Keratinocyte (primary cell): ENCODE results near the gene CR1L. TPM values are rescaled to one million over a fixed set of nuclear protein-coding genes. Genes with fewer than 3 reads are reported as not detected.

Experiments used
- DNase-seq: peaks from one replicate; pipeline ENCODE4 v3.0.0-alpha.2; 2011; ENCODE audit warnings: low read depth, missing footprints, low spot score
- FAIRE-seq: peaks from 2 replicates; lab custom pipeline; 2011; peaks lifted over from hg19 to GRCh38; lab: Jason Lieb, UNC
- H2AFZ ChIP-seq: 2 replicates; pipeline ENCODE4 v1.6.0; 2012; ENCODE audit warnings: low read length, control low read depth, inconsistent platforms; ENCODE audit not compliant: control insufficient read depth
- H3K27ac ChIP-seq: 2 replicates; pipeline ENCODE4 v1.5.1; 2011; ENCODE audit warnings: low read length; ENCODE audit not compliant: control insufficient read depth, insufficient read depth
- H3K27me3 ChIP-seq: 3 replicates; pipeline ENCODE4 v1.6.0; 2011; ENCODE audit warnings: low read length; ENCODE audit not compliant: control insufficient read depth, insufficient read depth; ENCODE audit errors: extremely low read depth
- H3K36me3 ChIP-seq, 2 experiments: 2 replicates in 1 of 2; 3 replicates in 1 of 2; pipeline ENCODE4 v1.5.1; 2011; ENCODE audit warnings: low read length in 2 of 2, mild to moderate bottlenecking in 1 of 2; ENCODE audit not compliant: control insufficient read depth in 2 of 2, insufficient read depth in 2 of 2; ENCODE audit errors: extremely low read depth in 1 of 2
- H3K4me1 ChIP-seq: 3 replicates; pipeline ENCODE4 v1.5.1; 2011; ENCODE audit warnings: low read length; ENCODE audit not compliant: control insufficient read depth, insufficient read depth; ENCODE audit errors: extremely low read depth
- H3K4me2 ChIP-seq: 3 replicates; pipeline ENCODE4 v1.6.0; 2011; ENCODE audit warnings: low read depth, low read length; ENCODE audit not compliant: control insufficient read depth, insufficient read depth; ENCODE audit errors: extremely low read depth
- H3K4me3 ChIP-seq, 3 experiments: fragments of 200-600 bp in 1 of 3; sonication (generic) in 1 of 3; 2 replicates in 2 of 3; 3 replicates in 1 of 3; pipeline ENCODE4 v1.5.1; 2011 to 2016; ENCODE audit warnings: low read length in 3 of 3, mild to moderate bottlenecking in 3 of 3, control low read depth in 2 of 3, inconsistent platforms in 1 of 3, low read depth in 1 of 3, mixed read lengths in 1 of 3, mixed run types in 1 of 3, moderate library complexity in 1 of 3; ENCODE audit not compliant: control insufficient read depth in 2 of 3, insufficient read depth in 2 of 3; ENCODE audit errors: extremely low read depth in 1 of 3
- H3K79me2 ChIP-seq: 2 replicates; pipeline ENCODE4 v1.6.0; 2012; ENCODE audit warnings: low read length; ENCODE audit not compliant: control insufficient read depth, insufficient read depth
- H3K9ac ChIP-seq: 3 replicates; pipeline ENCODE4 v1.6.0; 2011; ENCODE audit warnings: low read length; ENCODE audit not compliant: control insufficient read depth, insufficient read depth; ENCODE audit errors: extremely low read depth
- H3K9me1 ChIP-seq: 3 replicates; pipeline ENCODE4 v1.6.0; 2011; ENCODE audit warnings: low read length; ENCODE audit not compliant: control insufficient read depth, insufficient read depth; ENCODE audit errors: extremely low read depth
- H3K9me3 ChIP-seq: 2 replicates; pipeline ENCODE4 v1.5.1; 2012; ENCODE audit warnings: low read depth, low read length; ENCODE audit not compliant: control insufficient read depth
- H4K20me1 ChIP-seq: 3 replicates; pipeline ENCODE4 v1.6.0; 2011; ENCODE audit warnings: low read length; ENCODE audit not compliant: control insufficient read depth, insufficient read depth; ENCODE audit errors: extremely low read depth
- CTCF ChIP-seq, 3 experiments: IDR thresholded peaks in 1 of 3; conservative IDR thresholded peaks in 1 of 3; optimal IDR thresholded peaks in 1 of 3; 2 replicates in 2 of 3; 3 replicates in 1 of 3; pipeline versions ENCODE3 to v1.5.1; 2011; ENCODE audit warnings: low read length in 3 of 3, mild to moderate bottlenecking in 3 of 3, moderate library complexity in 2 of 3, control low read depth in 1 of 3, inconsistent platforms in 1 of 3; ENCODE audit not compliant: insufficient read depth in 2 of 3; ENCODE audit errors: extremely low read depth in 1 of 3
- EZH2 ChIP-seq: IDR thresholded peaks from one replicate; pipeline ENCODE4 v1.6.1; 2012; ENCODE audit warnings: inconsistent platforms, mild to moderate bottlenecking, low read length, moderate library complexity
- dilution Hi-C: fragments of 300-500 bp; cut with MboI; formaldehyde crosslinking; loops from one replicate; pipeline ENCODE4 v1.7.0; 2020; ENCODE audit warnings: low sequenced_read_pairs; ENCODE audit not compliant: extremely low pct_ligation_motif_present
- polyA plus RNA-seq, 5 experiments: library from polyadenylated mRNA; depleted of rRNA in 3 of 5; stranded (reverse) in 3 of 5; stranded (forward) in 1 of 5; unstranded in 1 of 5; fragments of >200 nt; gene quantifications; 1 replicate in 1 of 5; 2 replicates in 3 of 5; 3 replicates in 1 of 5; pipeline versions ENCODE4 v1.2.1 to v1.2.3, GENCODE V29; 2011 to 2012; ENCODE audit warnings: missing spikeins in 2 of 5, low read depth in 1 of 5, low replicate concordance in 1 of 5

The CR1L gene
- polyA plus RNA-seq, 1 donor (not counting 4 experiments of a cell fraction or from before 2014, with no cell fraction given), result not detected

GRCh38 chr1:207647671-207648333 lies 2.9 kb downstream of the CR1L start:
- FAIRE-seq (no peak), DNase-seq (no peak)
- TF ChIP-seq CTCF (optimal IDR thresholded peaks at IDR 0.05 in 1 of 3, IDR thresholded peaks at IDR 0.05 in 1 of 3, conservative IDR thresholded peaks at IDR 0.05 in 1 of 3; ENCODE audit: extremely low read depth in 1 of 3, insufficient read depth in 2 of 3, low read length in 3 of 3) (no peak), EZH2 (no peak)
- Histone ChIP-seq H3K79me2 (no peaks in the 10 kb centered on the region), H3K4me2 (no peak overlapping the region), H3K27me3 (peaks cover 12% of the 10 kb centered on the region), H3K27ac (no peak overlapping the region), H3K4me1 (peaks cover 2% of the 10 kb centered on the region), H3K9me3 (no peaks in the 10 kb centered on the region), H3K36me3 (no peaks in the 10 kb centered on the region), H4K20me1 (no peaks in the 10 kb centered on the region), H3K9me1 (no peaks in the 10 kb centered on the region), H2AFZ (no peak overlapping the region), H3K9ac (no peak overlapping the region), H3K4me3 (no peak overlapping the region)
- dilution Hi-C loops, result no loop called here

GRCh38 chr1:207648334-207649209 lies 3.6 kb downstream of the CR1L start:
- H2AFZ ChIP-seq, result no peak overlapping the region
- no peak overlapping the region for H3K9ac ChIP-seq
- TF ChIP-seq CTCF (optimal IDR thresholded peaks at IDR 0.05 in 1 of 3, IDR thresholded peaks at IDR 0.05 in 1 of 3, conservative IDR thresholded peaks at IDR 0.05 in 1 of 3; ENCODE audit: extremely low read depth in 1 of 3, insufficient read depth in 2 of 3, low read length in 3 of 3), result no peak
- TF ChIP-seq EZH2, result no peak
- DNase-seq (no peak), FAIRE-seq (no peak)
- H4K20me1 ChIP-seq, result no peaks in the 10 kb centered on the region
- H3K27me3 ChIP-seq, result peaks cover 12% of the 10 kb centered on the region
- H3K27ac ChIP-seq, result no peak overlapping the region
- no peaks in the 10 kb centered on the region for H3K9me3 ChIP-seq
- no peaks in the 10 kb centered on the region for H3K9me1 ChIP-seq
- no peaks in the 10 kb centered on the region for H3K36me3 ChIP-seq
- no peak overlapping the region for H3K4me2 ChIP-seq
- H3K4me3 ChIP-seq, result no peak overlapping the region
- no peaks in the 10 kb centered on the region for H3K79me2 ChIP-seq
- dilution Hi-C loops, result no loop called here
- peaks cover 2% of the 10 kb centered on the region for H3K4me1 ChIP-seq
